Stimulated activated CD4-positive, alpha-beta T cell treated with anti-CD3 and anti-CD28 coated beads, Interleukin-4, amount 100 ng/mL, for 1 hour (primary cell): ENCODE measurements around the gene FAAP100.

Experiments
- DNase-seq: peaks from one replicate; pipeline ENCODE4 v3.0.0-alpha.2; 2020

The FAAP100 gene

DNA sequence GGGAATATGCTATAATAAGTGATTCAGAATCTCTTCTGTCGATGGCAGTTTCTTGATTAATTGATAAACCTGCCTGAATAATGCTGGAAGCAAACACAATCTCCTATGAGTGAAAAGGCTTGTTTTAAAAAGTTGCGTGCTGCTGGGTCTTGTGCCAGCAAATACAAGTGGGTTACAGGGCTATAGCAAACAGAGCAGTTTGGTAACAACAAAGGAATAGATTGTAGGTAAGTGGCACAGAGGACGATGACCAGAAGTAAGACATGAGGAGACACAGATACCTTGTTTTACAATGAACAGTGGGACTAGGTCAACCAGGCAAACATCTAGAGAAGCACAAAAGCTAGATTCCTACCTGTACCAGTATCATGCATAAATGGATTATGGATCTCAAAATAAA, 23.7 kb upstream of the FAAP100 start:
- no peak for DNase-seq

DNA sequence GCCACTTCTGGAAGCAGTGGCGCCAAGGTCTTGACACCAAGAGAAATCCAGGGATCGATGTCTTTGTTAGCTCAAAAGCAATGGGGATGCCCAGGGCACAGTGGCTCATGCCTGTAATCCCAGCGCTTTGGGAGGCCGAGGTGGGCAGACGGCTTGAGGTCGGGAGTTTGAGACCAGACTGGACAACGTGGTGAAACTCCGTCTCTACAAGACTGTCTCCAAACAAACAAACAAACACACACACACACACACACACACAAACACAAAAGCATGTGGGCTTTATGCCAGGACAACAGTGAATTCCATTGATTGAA, 22.4 kb upstream of the FAAP100 start:
- no peak for DNase-seq

GRCh38 chr17:81573794-81574642, 21.9 kb upstream of the FAAP100 start:
- no peak for DNase-seq

GRCh38 chr17:81572563-81573168, 20.5 kb upstream of the FAAP100 start:
- DNase-seq = no peak

- no peak for DNase-seq
Observed at GRCh38 chr17:81570964-81571363, 18.8 kb upstream of the FAAP100 start.

DNA sequence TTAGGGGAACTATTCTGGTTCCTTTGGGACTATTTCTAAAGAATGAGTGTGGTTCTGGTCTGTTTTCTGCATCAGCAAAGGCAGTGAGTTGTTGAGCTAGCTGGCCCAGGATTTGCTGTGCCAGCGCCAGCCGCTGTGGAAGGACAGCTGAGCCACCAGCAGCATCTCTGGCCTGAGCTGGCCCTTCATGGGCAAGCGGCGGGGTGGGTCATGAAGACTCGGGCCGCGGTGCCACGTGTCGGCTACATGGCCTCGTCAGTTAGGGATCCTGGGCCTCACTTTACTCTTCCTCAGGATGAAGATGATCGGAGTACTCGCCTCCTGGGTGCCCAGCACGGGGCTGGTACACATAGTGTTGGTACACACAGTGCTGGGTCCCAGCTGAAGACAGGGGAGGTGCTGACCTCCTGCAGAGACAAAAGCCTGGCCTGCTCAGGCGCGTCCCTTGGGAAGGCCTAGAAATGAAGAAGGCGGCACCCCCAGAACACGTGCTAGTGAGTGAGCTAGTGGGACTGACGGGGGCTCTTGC, 17.9 kb upstream of the FAAP100 start:
- DNase-seq = no peak

GRCh38 chr17:81568416-81568815, 16.3 kb upstream of the FAAP100 start:
- DNase-seq = no peak

- no peak for DNase-seq
Observed at GRCh38 chr17:81567191-81567590, 15.0 kb upstream of the FAAP100 start.

GRCh38 chr17:81566461-81567126, 14.4 kb upstream of the FAAP100 start:
- no peak for DNase-seq

GRCh38 chr17:81565231-81565630, 13.1 kb upstream of the FAAP100 start:
- no peak for DNase-seq

GRCh38 chr17:81564778-81565177, 12.6 kb upstream of the FAAP100 start:
- no peak for DNase-seq

- DNase-seq = no peak
Observed at GRCh38 chr17:81563861-81564586, 11.9 kb upstream of the FAAP100 start.

GRCh38 chr17:81561494-81561885, 9.3 kb upstream of the FAAP100 start:
- DNase-seq = no peak

- no peak for DNase-seq
Observed at GRCh38 chr17:81558941-81559806, 7.0 kb upstream of the FAAP100 start.

DNA sequence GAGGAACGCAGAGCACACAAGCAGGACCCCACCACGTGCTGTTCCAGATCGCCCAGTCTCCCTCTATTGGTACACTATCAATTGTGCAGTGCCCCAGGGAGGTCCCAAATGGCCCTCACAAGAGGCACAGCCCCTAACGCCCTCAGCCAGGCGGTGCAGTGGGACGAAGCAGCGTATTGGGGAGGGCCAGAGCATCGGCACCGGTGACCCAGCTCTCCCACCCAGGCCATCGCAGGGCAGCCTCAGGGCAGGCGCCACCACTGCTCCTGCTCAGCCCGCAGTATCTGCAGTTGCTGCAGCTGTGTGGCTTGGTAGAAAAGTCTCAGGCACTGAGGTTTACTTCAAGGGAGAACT, 5.9 kb upstream of the FAAP100 start:
- DNase-seq = no peak

- no peak for DNase-seq
Observed at GRCh38 chr17:81557276-81558114, 5.3 kb upstream of the FAAP100 start.

DNA sequence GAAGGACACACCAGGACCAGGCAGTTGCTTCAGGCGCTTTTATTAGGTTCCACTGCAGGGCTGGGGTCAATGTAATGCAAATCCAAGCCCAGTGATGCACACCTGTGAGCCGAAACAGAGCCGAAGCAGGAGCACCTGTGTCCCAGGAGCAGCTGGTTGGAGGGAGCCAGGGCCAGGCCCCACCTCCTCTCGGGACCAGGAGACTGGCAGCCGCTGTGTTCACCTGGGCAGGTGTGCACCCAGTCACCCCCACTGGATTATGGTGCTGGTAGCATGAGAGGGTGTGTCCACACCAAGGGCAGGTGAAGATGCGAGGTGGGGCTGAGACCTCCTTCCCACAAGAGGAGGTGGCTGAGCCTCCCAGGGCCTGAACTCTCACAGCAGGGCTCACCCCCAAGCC, 4.7 kb upstream of the FAAP100 start:
- DNase-seq = no peak

- DNase-seq = no peak
Observed at GRCh38 chr17:81556175-81556691, 4.1 kb upstream of the FAAP100 start.

DNA sequence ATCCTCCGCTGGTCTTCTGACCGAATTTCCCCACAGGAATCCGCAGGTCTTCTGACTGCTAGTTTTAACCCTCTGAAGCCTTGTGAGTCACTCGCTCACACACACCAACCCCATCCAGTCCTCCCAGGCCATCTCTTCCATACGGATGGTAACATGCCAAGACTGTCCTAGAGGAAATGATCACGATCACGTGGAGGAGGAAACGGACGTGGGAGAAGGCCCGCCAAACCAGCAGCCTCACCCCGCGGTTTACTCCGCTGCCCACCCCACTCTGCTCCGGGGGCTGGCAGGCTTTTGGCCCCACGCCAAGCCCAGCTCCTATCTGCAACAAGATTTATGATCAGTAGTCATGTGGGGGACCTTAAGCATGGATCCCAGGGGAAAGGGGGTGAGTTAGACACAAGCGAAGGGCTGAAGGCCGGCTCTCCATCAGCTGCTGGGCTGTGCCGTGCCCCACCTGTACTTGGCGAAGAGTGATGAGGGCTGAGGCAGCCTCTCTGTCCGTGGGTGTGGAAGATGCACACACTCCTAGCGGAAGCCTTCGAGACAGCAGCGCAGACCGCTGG, 1.5 kb upstream of the FAAP100 start:
- no peak for DNase-seq

- peak; percentile 77 for DNase-seq
Observed at GRCh38 chr17:81553018-81553615, 964 bp upstream of the FAAP100 start.
